ENCODE measurements around the gene AMDHD2. TPM values are rescaled to one million over a fixed set of nuclear protein-coding genes. Genes with fewer than 3 reads are reported as not detected.
"Not testable (repeated sequence)": the region's sequence is repeated elsewhere in the genome, so short reads cannot be mapped to it uniquely, and the experiment has no call there.

Gene AMDHD2
- total RNA-seq, 4 donors from 2014 or later, result 12.3 to 18.1 (median 13.7) TPM

GRCh38 chr16:2531696-2532493 is 11.7 kb downstream of the AMDHD2 start:
- Histone ChIP-seq H3K9me3 (no peaks in the 10 kb centered on the region), H3K27ac (peak overlapping the region; percentile 95 to 99 (median 98)), H3K36me3 (peaks cover 0 to 20% of the 10 kb centered on the region in 2 donors), H3K4me1 (peaks cover 0 to 11% of the 10 kb centered on the region in 2 donors), H3K27me3 (no peaks in the 10 kb centered on the region), H3K4me3 (peak overlapping the region; percentile 75 to 93 (median 85))
- peak; percentile 98 to 99 for DNase-seq
- intact Hi-C loops (cut with DNase I; ENCODE audit: low total_unique reads), result loop anchor here (1.0 to 10.0 kb wide), 6 partner anchors 12 to 587 kb away; partner anchors contain the start of genes AMDHD2, MSRB1, SRRM2 and ZNF598
- in situ Hi-C loops (cut with MboI; ENCODE audit: low sequenced_read_pairs in 4 of 4), result no loop called here
- TF ChIP-seq CTCF (IDR thresholded peaks at IDR 0.05 in 4 of 5, conservative IDR thresholded peaks at IDR 0.05 in 1 of 5), result no peak
- peak; percentile 79 to 83 for TF ChIP-seq POLR2A (IDR thresholded peaks at IDR 0.05)
- peak; percentile 80 to 86 for ATAC-seq

- H3K27me3 ChIP-seq, result no peaks in the 10 kb centered on the region
- peaks cover 0 to 14% of the 10 kb centered on the region in 2 donors for H3K4me1 ChIP-seq
- no peaks in the 10 kb centered on the region for H3K9me3 ChIP-seq
- TF ChIP-seq POLR2A (IDR thresholded peaks at IDR 0.05) (no peak), CTCF (IDR thresholded peaks at IDR 0.05 in 4 of 5, conservative IDR thresholded peaks at IDR 0.05 in 1 of 5) (no peak)
- H3K27ac ChIP-seq, result peak overlapping the region; percentile 95 to 99 (median 98)
- intact Hi-C loops (cut with DNase I; ENCODE audit: low total_unique reads), result loop anchor here (1.0 to 10.0 kb wide), 6 partner anchors 12 to 588 kb away; partner anchors contain the start of genes AMDHD2, MSRB1, SRRM2 and ZNF598
- H3K4me3 ChIP-seq, result peak overlapping the region; percentile 75 to 93 (median 85)
- peaks cover 0 to 16% of the 10 kb centered on the region in 2 donors for H3K36me3 ChIP-seq
- DNase-seq (peak; percentile 47 to 82), ATAC-seq (peak; percentile 52 to 53)
- in situ Hi-C loops (cut with MboI; ENCODE audit: low sequenced_read_pairs in 4 of 4), result no loop called here
These were observed 12.4 kb downstream of the AMDHD2 start for GRCh38 chr16:2532494-2533141.

- Histone ChIP-seq H3K4me3 (peak overlapping the region; percentile 75 to 93 (median 85)), H3K27ac (peak overlapping the region; percentile 95 to 99 (median 98)), H3K4me1 (peaks cover 0 to 14% of the 10 kb centered on the region in 2 donors)
- H3K36me3 ChIP-seq; DNase-seq; H3K27me3 ChIP-seq; H3K9me3 ChIP-seq; ATAC-seq; in situ Hi-C loops (cut with MboI; ENCODE audit: low sequenced_read_pairs in 4 of 4): not testable (repeated sequence)
- intact Hi-C loops (cut with DNase I; ENCODE audit: low total_unique reads), result loop anchor here (5.0 to 10.0 kb wide), 5 partner anchors 62 to 588 kb away; partner anchors contain the start of genes MSRB1, SRRM2 and ZNF598
These were observed 13.1 kb downstream of the AMDHD2 start for GRCh38 chr16:2533142-2533755.

- intact Hi-C loops (cut with DNase I; ENCODE audit: low total_unique reads), result loop anchor here (5.0 to 10.0 kb wide), 5 partner anchors 61 to 589 kb away; partner anchors contain the start of genes MSRB1, SRRM2 and ZNF598
- Histone ChIP-seq H3K27ac (peak overlapping the region in 2 of 4 donors; percentile 95 to 97), H3K9me3 (no peaks in the 10 kb centered on the region), H3K4me3 (no peak overlapping the region), H3K4me1 (peaks cover 4 to 18% of the 10 kb centered on the region in 2 donors), H3K36me3 (peaks cover 0 to 3% of the 10 kb centered on the region in 2 donors), H3K27me3 (no peaks in the 10 kb centered on the region)
- no peak for DNase-seq
- TF ChIP-seq CTCF (IDR thresholded peaks at IDR 0.05 in 4 of 5, conservative IDR thresholded peaks at IDR 0.05 in 1 of 5), result no peak
- no peak for ATAC-seq
- in situ Hi-C loops (cut with MboI; ENCODE audit: low sequenced_read_pairs in 4 of 4), result no loop called here
These were observed 13.7 kb downstream of the AMDHD2 start for GRCh38 chr16:2533912-2534311.

GRCh38 chr16:2534335-2534734 is 14.2 kb downstream of the AMDHD2 start:
- DNase-seq; ATAC-seq; H3K36me3 ChIP-seq; in situ Hi-C loops (cut with MboI; ENCODE audit: low sequenced_read_pairs in 4 of 4); H3K27me3 ChIP-seq; H3K4me3 ChIP-seq; H3K9me3 ChIP-seq: not testable (repeated sequence)
- Histone ChIP-seq H3K27ac (peak overlapping the region in 1 of 4 donors; percentile 14), H3K4me1 (peaks cover 8 to 22% of the 10 kb centered on the region in 2 donors)
- intact Hi-C loops (cut with DNase I; ENCODE audit: low total_unique reads), result loop anchor here (5.0 to 10.0 kb wide), 5 partner anchors 60 to 590 kb away; partner anchors contain the start of genes MSRB1, SRRM2 and ZNF598
